Caco-2 (cell line): ENCODE measurements around the gene OXT. TPM values are rescaled to one million over a fixed set of nuclear protein-coding genes. Genes with fewer than 3 reads are reported as not detected.
"Not testable (repeated sequence)": the region's sequence is repeated elsewhere in the genome, so short reads cannot be mapped to it uniquely, and the experiment has no call there.

Experiments used
- BruUV-seq: library from RNA; stranded (reverse); fragments of 400-500 nt; replicated peaks from 2 replicates; lab custom pipeline; 2021; lab: Mats Ljungman, UMichigan
- CTCF ChIA-PET: fragments of 300-600 bp; sonication (Branson Sonifier 250); formaldehyde crosslinking; loops from one replicate; lab custom pipeline; 2022; ENCODE audit warnings: antibody characterized with exemption; lab: Charles Lee
- POLR2A ChIA-PET: fragments of 300-600 bp; sonication (Branson Sonifier 250); formaldehyde crosslinking; loops from one replicate; lab custom pipeline; 2022; ENCODE audit warnings: antibody characterized with exemption; lab: Charles Lee
- DNase-seq, 2 experiments: peaks; one replicate each; pipeline versions ENCODE4 v3.0.0 to v3.0.0-alpha.2; 2020 to 2022
- H3K27me3 ChIP-seq: replicated peaks from 2 replicates; pipeline ENCODE4 v1.6.0; 2011; ENCODE audit warnings: low read length; ENCODE audit not compliant: control insufficient read depth, insufficient read depth
- H3K36me3 ChIP-seq: 2 replicates; pipeline ENCODE4 v1.5.1; 2011; ENCODE audit warnings: low read length; ENCODE audit not compliant: control insufficient read depth, insufficient read depth
- H3K4me1 ChIP-seq: fragments of 250-450 bp; sonication (Bioruptor Pico); 2 replicates; pipeline ENCODE4 v1.5.1; 2020; ENCODE audit warnings: mild to moderate bottlenecking
- H3K4me3 ChIP-seq: 2 replicates; pipeline ENCODE4 v1.5.1; 2011; ENCODE audit warnings: low read depth, mild to moderate bottlenecking, control low read depth, low read length
- H3K9me3 ChIP-seq: fragments of 250-450 bp; sonication (Bioruptor Pico); 2 replicates; pipeline ENCODE4 v1.5.1; 2020; ENCODE audit warnings: mild to moderate bottlenecking, moderate library complexity
- H3K27ac Mint-ChIP-seq: one replicate; pipeline ENCODE4 v1.8.0; 2022; ENCODE audit warnings: mixed read lengths; ENCODE audit not compliant: unreplicated experiment
- H3K27me3 Mint-ChIP-seq: one replicate; pipeline ENCODE4 v1.8.0; 2022; ENCODE audit warnings: mixed read lengths; ENCODE audit not compliant: insufficient read depth, unreplicated experiment
- H3K36me3 Mint-ChIP-seq: one replicate; pipeline ENCODE4 v1.8.0; 2022; ENCODE audit warnings: mild to moderate bottlenecking, mixed read lengths; ENCODE audit not compliant: insufficient read depth, unreplicated experiment
- H3K4me1 Mint-ChIP-seq: one replicate; pipeline ENCODE4 v1.8.0; 2022; ENCODE audit warnings: low read depth, mixed read lengths; ENCODE audit not compliant: unreplicated experiment
- H3K4me3 Mint-ChIP-seq: one replicate; pipeline ENCODE4 v1.8.0; 2022; ENCODE audit warnings: mild to moderate bottlenecking, moderate library complexity, mixed read lengths; ENCODE audit not compliant: unreplicated experiment
- H3K9me3 Mint-ChIP-seq: one replicate; pipeline ENCODE4 v1.8.0; 2022; ENCODE audit warnings: mixed read lengths; ENCODE audit not compliant: unreplicated experiment
- intact Hi-C: fragments of 100-400 bp; cut with micrococcal nuclease; formaldehyde crosslinking; loops from one replicate; pipeline ENCODE4 v1.10.0; 2022; ENCODE audit not compliant: unreplicated experiment
- total RNA-seq: library from RNA; stranded (reverse); gene quantifications from 2 replicates; pipeline ENCODE4 v1.2.3, GENCODE V29; 2022
- TF ChIP-seq, protein P1 (sequence below), 2 experiments: fragments of 200-600 bp in 1 of 2; IDR thresholded peaks; 1 replicate in 1 of 2; 2 replicates in 1 of 2; pipeline versions ENCODE4 v1.5.1 to v1.8.0; 2011 to 2022; ENCODE audit warnings: antibody characterized with exemption in 1 of 2, control low read depth in 1 of 2, inconsistent platforms in 1 of 2, low read depth in 1 of 2, low read length in 1 of 2, mild to moderate bottlenecking in 1 of 2, moderate library complexity in 1 of 2; ENCODE audit not compliant: insufficient read depth in 1 of 2, severe bottlenecking in 1 of 2, unreplicated experiment in 1 of 2

The OXT gene
- total RNA-seq, 1 experiment from 2014 or later = 2.7 TPM

DNA sequence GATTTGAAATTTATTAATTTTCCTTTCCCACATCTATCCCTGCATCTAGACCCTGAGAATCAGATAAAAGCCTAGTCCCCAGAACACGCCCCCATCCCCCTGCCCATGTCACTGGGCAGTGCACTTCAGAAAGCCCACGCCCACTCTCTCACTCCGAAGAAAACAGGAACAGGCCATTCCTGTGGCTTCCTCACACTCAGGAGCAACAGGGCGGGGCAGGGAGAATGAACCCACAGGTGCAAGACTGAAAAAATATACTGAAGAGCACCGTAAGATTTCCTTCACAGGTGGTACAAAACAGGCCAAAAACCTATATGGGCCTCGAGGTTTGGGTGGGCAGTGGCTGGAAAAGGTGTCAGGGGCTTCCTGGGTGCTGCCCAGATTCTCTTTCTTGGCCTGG, 3.4 kb downstream of the OXT start:
- Histone ChIP-seq H3K9me3 (no peaks in the 10 kb centered on the region), H3K27me3 (no peaks in the 10 kb centered on the region), H3K4me3 (no peak overlapping the region), H3K4me1 (no peaks in the 10 kb centered on the region; the same call in 1 of the 2 replicates), H3K36me3 (no peaks in the 10 kb centered on the region)
- H3K27ac Mint-ChIP-seq = no peak overlapping the region
- peaks cover 13% of the 10 kb centered on the region for H3K4me1 Mint-ChIP-seq
- no peaks in the 10 kb centered on the region for H3K9me3 Mint-ChIP-seq
- CTCF ChIA-PET = interaction anchor here (0.9 kb wide), 1 partner anchor 21 kb away, joined by 4 read pairs; no protein-coding TSS in a partner anchor
- DNase-seq = no peak
- H3K4me3 Mint-ChIP-seq = no peak overlapping the region
- H3K36me3 Mint-ChIP-seq = peaks cover 8% of the 10 kb centered on the region
- intact Hi-C loops = loop anchor here (5.0 kb wide), 2 partner anchors 42 to 242 kb away; no protein-coding TSS in a partner anchor
- no TSS peak for BruUV-seq
- H3K27me3 Mint-ChIP-seq = no peaks in the 10 kb centered on the region
- POLR2A ChIA-PET = no interaction called here
- TF ChIP-seq, protein P1, sequence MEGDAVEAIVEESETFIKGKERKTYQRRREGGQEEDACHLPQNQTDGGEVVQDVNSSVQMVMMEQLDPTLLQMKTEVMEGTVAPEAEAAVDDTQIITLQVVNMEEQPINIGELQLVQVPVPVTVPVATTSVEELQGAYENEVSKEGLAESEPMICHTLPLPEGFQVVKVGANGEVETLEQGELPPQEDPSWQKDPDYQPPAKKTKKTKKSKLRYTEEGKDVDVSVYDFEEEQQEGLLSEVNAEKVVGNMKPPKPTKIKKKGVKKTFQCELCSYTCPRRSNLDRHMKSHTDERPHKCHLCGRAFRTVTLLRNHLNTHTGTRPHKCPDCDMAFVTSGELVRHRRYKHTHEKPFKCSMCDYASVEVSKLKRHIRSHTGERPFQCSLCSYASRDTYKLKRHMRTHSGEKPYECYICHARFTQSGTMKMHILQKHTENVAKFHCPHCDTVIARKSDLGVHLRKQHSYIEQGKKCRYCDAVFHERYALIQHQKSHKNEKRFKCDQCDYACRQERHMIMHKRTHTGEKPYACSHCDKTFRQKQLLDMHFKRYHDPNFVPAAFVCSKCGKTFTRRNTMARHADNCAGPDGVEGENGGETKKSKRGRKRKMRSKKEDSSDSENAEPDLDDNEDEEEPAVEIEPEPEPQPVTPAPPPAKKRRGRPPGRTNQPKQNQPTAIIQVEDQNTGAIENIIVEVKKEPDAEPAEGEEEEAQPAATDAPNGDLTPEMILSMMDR (IDR thresholded peaks at IDR 0.05; ENCODE audit: insufficient read depth in 1 of 2, low read depth in 1 of 2, low read length in 1 of 2, severe bottlenecking in 1 of 2, unreplicated experiment in 1 of 2) = no peak

DNA sequence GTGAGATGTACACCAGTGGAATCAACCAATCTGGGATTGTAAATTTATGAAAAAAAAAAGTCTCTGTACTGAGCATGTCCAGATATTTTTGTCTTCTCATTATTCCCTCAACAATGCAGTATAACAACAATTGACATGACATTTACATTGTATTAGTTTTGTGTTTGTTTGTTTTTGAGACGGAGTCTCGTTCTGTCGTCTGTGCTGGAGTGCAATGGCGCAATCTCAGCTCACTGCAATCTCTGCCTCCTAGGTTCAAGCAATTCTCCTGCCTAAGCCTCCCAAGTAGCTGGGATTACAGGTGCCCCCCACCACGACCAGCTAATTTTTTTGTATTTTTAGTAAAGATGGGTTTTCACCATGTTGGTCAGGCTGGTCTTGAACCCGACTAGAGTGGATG, 3.9 kb downstream of the OXT start:
- intact Hi-C loops = loop anchor here (5.0 kb wide), 2 partner anchors 42 to 242 kb away; no protein-coding TSS in a partner anchor
- H3K9me3 ChIP-seq, H3K4me3 Mint-ChIP-seq, H3K27me3 Mint-ChIP-seq, H3K36me3 ChIP-seq, DNase-seq, BruUV-seq, H3K9me3 Mint-ChIP-seq, POLR2A ChIA-PET, H3K4me1 ChIP-seq, H3K36me3 Mint-ChIP-seq, H3K27me3 ChIP-seq, H3K4me3 ChIP-seq, CTCF ChIA-PET, H3K27ac Mint-ChIP-seq: not testable (repeated sequence)
- peaks cover 13% of the 10 kb centered on the region for H3K4me1 Mint-ChIP-seq

DNA sequence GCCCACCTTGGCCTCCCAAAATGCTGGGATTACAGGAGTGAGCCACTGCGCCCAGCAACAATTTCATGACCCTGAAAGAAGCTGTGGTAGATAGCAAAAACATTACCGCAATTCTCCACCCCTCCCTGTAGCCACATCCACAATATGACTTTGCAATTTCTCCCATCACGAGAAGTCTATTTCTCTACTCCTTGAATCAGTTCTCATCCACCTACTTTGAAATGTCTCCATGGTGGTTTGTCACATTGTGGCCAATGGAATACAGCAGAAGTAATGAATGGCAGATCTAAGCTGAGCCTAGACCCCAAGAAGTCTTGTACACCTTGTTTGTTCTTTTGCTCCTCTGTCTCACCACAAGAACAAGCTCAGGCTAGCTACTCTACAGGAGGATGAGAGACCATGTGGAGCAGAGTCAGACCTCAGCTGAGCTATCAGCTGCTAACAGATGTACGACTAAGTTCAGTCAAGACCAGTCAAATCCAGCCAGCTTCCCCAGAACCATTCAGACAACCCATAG, 6.3 kb downstream of the OXT start:
- TF ChIP-seq, protein P1 (IDR thresholded peaks at IDR 0.05; ENCODE audit: insufficient read depth in 1 of 2, low read depth in 1 of 2, low read length in 1 of 2, severe bottlenecking in 1 of 2, unreplicated experiment in 1 of 2) = no peak
- Mint-ChIP-seq H3K27me3 (peaks cover 5% of the 10 kb centered on the region), H3K4me1 (peaks cover 7% of the 10 kb centered on the region), H3K4me3 (no peak overlapping the region), H3K9me3 (no peaks in the 10 kb centered on the region), H3K27ac (no peak overlapping the region), H3K36me3 (peaks cover 3% of the 10 kb centered on the region)
- H3K4me3 ChIP-seq = no peak overlapping the region
- no TSS peak for BruUV-seq
- no peak for DNase-seq
- H3K27me3 ChIP-seq = no peaks in the 10 kb centered on the region
- no peaks in the 10 kb centered on the region for H3K9me3 ChIP-seq
- intact Hi-C loops = loop anchor here (5.0 kb wide), 2 partner anchors 40 to 240 kb away; no protein-coding TSS in a partner anchor
- ChIA-PET POLR2A (no interaction called here), CTCF (interaction anchor here (0.5 to 0.8 kb wide), 5 partner anchors 9 to 239 kb away, joined by 3 to 7 read pairs (median 5); no protein-coding TSS in a partner anchor)
- no peaks in the 10 kb centered on the region for H3K4me1 ChIP-seq
- no peaks in the 10 kb centered on the region for H3K36me3 ChIP-seq
